Endothelial cell of umbilical vein (primary cell): ENCODE data around the gene MGAT4A.

Experiments used
- EZH2 ChIP-seq: IDR thresholded peaks from 2 replicates; pipeline ENCODE4 v1.6.1; 2012; ENCODE audit warnings: borderline replicate concordance, low read depth, mild to moderate bottlenecking, moderate library complexity, low read length, inconsistent platforms; ENCODE audit not compliant: severe bottlenecking
- MYC ChIP-seq: IDR thresholded peaks from one replicate; pipeline ENCODE4 v1.6.1; 2011; ENCODE audit warnings: mild to moderate bottlenecking, low read depth, low read length
- POLR2A ChIP-seq: IDR thresholded peaks from 2 replicates; pipeline ENCODE4 v1.6.1; 2012; ENCODE audit warnings: low read depth, mild to moderate bottlenecking, control low read depth, low read length
- TF ChIP-seq, protein P1 (sequence below), 2 donors: IDR thresholded peaks; 1 replicate in 1 of 2; 2 replicates in 1 of 2; pipeline ENCODE4 v1.5.1; 2011; ENCODE audit warnings: low read length in 2 of 2, mild to moderate bottlenecking in 2 of 2, moderate library complexity in 2 of 2, control low read depth in 1 of 2, inconsistent platforms in 1 of 2, low read depth in 1 of 2; ENCODE audit not compliant: insufficient read depth in 1 of 2; ENCODE audit errors: extremely low read depth in 1 of 2

DNA sequence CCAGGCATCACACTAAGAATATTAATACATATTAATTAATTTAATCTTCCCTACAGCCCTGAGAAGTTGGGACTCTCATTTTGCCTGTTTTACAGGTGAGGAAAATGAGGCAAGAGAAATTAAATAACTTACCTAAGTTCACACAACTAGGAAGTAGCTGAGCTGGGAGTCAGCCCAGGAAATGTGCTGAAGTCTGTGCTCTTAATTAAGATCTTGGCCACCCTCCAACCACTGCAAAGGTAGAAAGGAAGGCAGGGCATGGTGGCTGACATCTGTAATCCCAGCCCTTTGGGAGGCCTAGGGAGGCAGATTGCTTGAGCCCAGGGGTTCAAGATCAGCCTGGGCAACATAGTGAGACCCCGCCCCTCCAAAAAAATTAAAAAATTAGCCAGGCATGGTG is 12.9 kb upstream of the MGAT4A start:
- TF ChIP-seq, protein P1, sequence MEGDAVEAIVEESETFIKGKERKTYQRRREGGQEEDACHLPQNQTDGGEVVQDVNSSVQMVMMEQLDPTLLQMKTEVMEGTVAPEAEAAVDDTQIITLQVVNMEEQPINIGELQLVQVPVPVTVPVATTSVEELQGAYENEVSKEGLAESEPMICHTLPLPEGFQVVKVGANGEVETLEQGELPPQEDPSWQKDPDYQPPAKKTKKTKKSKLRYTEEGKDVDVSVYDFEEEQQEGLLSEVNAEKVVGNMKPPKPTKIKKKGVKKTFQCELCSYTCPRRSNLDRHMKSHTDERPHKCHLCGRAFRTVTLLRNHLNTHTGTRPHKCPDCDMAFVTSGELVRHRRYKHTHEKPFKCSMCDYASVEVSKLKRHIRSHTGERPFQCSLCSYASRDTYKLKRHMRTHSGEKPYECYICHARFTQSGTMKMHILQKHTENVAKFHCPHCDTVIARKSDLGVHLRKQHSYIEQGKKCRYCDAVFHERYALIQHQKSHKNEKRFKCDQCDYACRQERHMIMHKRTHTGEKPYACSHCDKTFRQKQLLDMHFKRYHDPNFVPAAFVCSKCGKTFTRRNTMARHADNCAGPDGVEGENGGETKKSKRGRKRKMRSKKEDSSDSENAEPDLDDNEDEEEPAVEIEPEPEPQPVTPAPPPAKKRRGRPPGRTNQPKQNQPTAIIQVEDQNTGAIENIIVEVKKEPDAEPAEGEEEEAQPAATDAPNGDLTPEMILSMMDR (IDR thresholded peaks at IDR 0.05; ENCODE audit: extremely low read depth in 1 of 2, insufficient read depth in 1 of 2, low read depth in 1 of 2, low read length in 2 of 2): no peak
- TF ChIP-seq POLR2A (no peak), EZH2 (no peak), MYC (no peak)
